HCT116 (cell line): ENCODE measurements around the gene HHIPL1. TPM values are rescaled to one million over a fixed set of nuclear protein-coding genes. Genes with fewer than 3 reads are reported as not detected.

Source experiments
- ATAC-seq: fragments of 200-7000 bp; cut with Tn5 transposase; 2 replicates; pipeline ENCODE4 v1.9.1; 2020; ENCODE audit warnings: mild to moderate bottlenecking, moderate library complexity
- BruUV-seq: library from RNA; stranded (reverse); fragments of 400-500 nt; replicated peaks from 2 replicates; lab custom pipeline; 2021; lab: Mats Ljungman, UMichigan
- CTCF ChIA-PET: fragments of 300-600 bp; sonication (Branson Sonifier 250); formaldehyde crosslinking; loops from one replicate; lab custom pipeline; 2021; ENCODE audit warnings: antibody characterized with exemption; lab: Charles Lee
- POLR2A ChIA-PET: fragments of 300-600, 350-600 bp; sonication (Branson Sonifier 250); formaldehyde crosslinking; loops from one replicate; lab custom pipeline; 2021; ENCODE audit warnings: antibody characterized with exemption; lab: Charles Lee
- RAD21 ChIA-PET, 2 experiments: fragments of 300-600 bp; sonication (Branson Sonifier 250); formaldehyde crosslinking; loops; one replicate each; lab custom pipeline; 2023; ENCODE audit warnings: low total read pairs in 2 of 2; ENCODE audit not compliant: uncharacterized antibody in 2 of 2, unreplicated experiment in 2 of 2, low non-redundant PET in 1 of 2; lab: Charles Lee
- DNase-seq: peaks from one replicate; pipeline ENCODE4 v3.0.0-alpha.2; 2010; ENCODE audit warnings: low read depth, low spot score
- H2AFZ ChIP-seq: fragments of 200-600 bp; shearing (Covaris generic), sonication (generic); 2 replicates; pipeline ENCODE4 v1.6.1; 2017; ENCODE audit warnings: low read depth, mixed run types, mixed read lengths, antibody characterized with exemption, low read length; ENCODE audit not compliant: poor library complexity, severe bottlenecking
- H3K27ac ChIP-seq: 2 replicates; pipeline ENCODE4 v1.5.1; 2012; ENCODE audit warnings: low read depth, low read length
- H3K27me3 ChIP-seq: fragments of 200-600 bp; sonication (generic); 2 replicates; pipeline ENCODE4 v1.6.1; 2016; ENCODE audit warnings: mixed run types, low read length, mixed read lengths; ENCODE audit not compliant: insufficient read depth
- H3K36me3 ChIP-seq, 2 experiments: fragments of 200-500 bp in 1 of 2; fragments of 200-600 bp in 1 of 2; sonication (Bioruptor generic) in 1 of 2; sonication (generic) in 1 of 2; 2 replicates each; pipeline versions ENCODE4 v1.5.1 to v1.6.1; 2014 to 2016; ENCODE audit warnings: low read length in 2 of 2, inconsistent platforms in 1 of 2, mixed read lengths in 1 of 2, mixed run types in 1 of 2; ENCODE audit not compliant: insufficient read depth in 2 of 2, control insufficient read depth in 1 of 2
- H3K4me1 ChIP-seq, 2 experiments: fragments of 200-600 bp in 1 of 2; sonication (generic) in 1 of 2; 2 replicates each; pipeline versions ENCODE4 v1.5.1 to v1.6.1; 2012 to 2017; ENCODE audit warnings: low read length in 2 of 2, inconsistent platforms in 1 of 2, mild to moderate bottlenecking in 1 of 2, mixed read lengths in 1 of 2, mixed run types in 1 of 2, moderate library complexity in 1 of 2; ENCODE audit not compliant: insufficient read depth in 2 of 2, control insufficient read depth in 1 of 2
- H3K4me2 ChIP-seq: fragments of 200-600 bp; sonication (generic); 2 replicates; pipeline ENCODE4 v1.6.1; 2017; ENCODE audit warnings: mixed run types, low read length, mixed read lengths
- H3K4me3 ChIP-seq, 2 experiments: fragments of 200-600 bp in 1 of 2; sonication (generic) in 1 of 2; replicated peaks in 1 of 2; 2 replicates each; pipeline ENCODE4 v1.5.1; 2011 to 2016; ENCODE audit warnings: low read length in 2 of 2, control low read depth in 1 of 2, low read depth in 1 of 2, mild to moderate bottlenecking in 1 of 2, mixed read lengths in 1 of 2, mixed run types in 1 of 2
- H3K79me2 ChIP-seq: fragments of 200-600 bp; sonication (generic); 2 replicates; pipeline ENCODE4 v1.6.1; 2017; ENCODE audit warnings: mild to moderate bottlenecking, mixed run types, low read length, moderate library complexity, mixed read lengths; ENCODE audit not compliant: insufficient read depth
- H3K9ac ChIP-seq: fragments of 200-600 bp; sonication (generic); 2 replicates; pipeline ENCODE4 v1.6.1; 2016; ENCODE audit warnings: low read length, mixed read lengths
- H3K9me2 ChIP-seq: fragments of 200-600 bp; sonication (generic), shearing (Covaris generic); 2 replicates; pipeline ENCODE4 v1.6.1; 2017; ENCODE audit warnings: mixed run types, mild to moderate bottlenecking, moderate library complexity; ENCODE audit not compliant: insufficient read depth
- H3K9me3 ChIP-seq, 2 experiments: fragments of 200-500 bp in 1 of 2; fragments of 200-600 bp in 1 of 2; sonication (Bioruptor generic) in 1 of 2; sonication (generic) in 1 of 2; 2 replicates each; pipeline ENCODE4 v1.6.1; 2014 to 2017; ENCODE audit warnings: low read length in 2 of 2, mixed read lengths in 2 of 2, inconsistent platforms in 1 of 2, low read depth in 1 of 2, mild to moderate bottlenecking in 1 of 2, mixed run types in 1 of 2, moderate library complexity in 1 of 2; ENCODE audit not compliant: control insufficient read depth in 1 of 2, insufficient read depth in 1 of 2
- H4K20me1 ChIP-seq: fragments of 200-600 bp; sonication (generic), shearing (Covaris generic); 2 replicates; pipeline ENCODE4 v1.6.1; 2017; ENCODE audit warnings: mixed run types, mild to moderate bottlenecking, moderate library complexity; ENCODE audit not compliant: insufficient read depth
- CBX3 ChIP-seq: IDR thresholded peaks from 2 replicates; pipeline ENCODE4 v1.6.1; 2012; ENCODE audit warnings: low read depth
- CEBPB ChIP-seq: IDR thresholded peaks from 2 replicates; pipeline ENCODE4 v1.6.1; 2012; ENCODE audit warnings: low read depth
- EGR1 ChIP-seq: IDR thresholded peaks from 2 replicates; pipeline ENCODE4 v1.6.1; 2012; ENCODE audit warnings: low read depth
- ELF1 ChIP-seq: IDR thresholded peaks from 2 replicates; pipeline ENCODE4 v1.6.1; 2012; ENCODE audit warnings: low read depth, borderline replicate concordance
- EZH2phosphoT487 ChIP-seq: fragments of 200-600 bp; IDR thresholded peaks from 2 replicates; pipeline ENCODE4 v1.6.1; 2018; ENCODE audit warnings: antibody characterized with exemption, borderline replicate concordance
- FOSL1 ChIP-seq: IDR thresholded peaks from 2 replicates; pipeline ENCODE4 v1.6.1; 2012; ENCODE audit warnings: low read depth
- JUND ChIP-seq: IDR thresholded peaks from 2 replicates; pipeline ENCODE4 v1.6.1; 2012
- POLR2A ChIP-seq: IDR thresholded peaks from 2 replicates; pipeline ENCODE4 v1.7.0; 2011; ENCODE audit warnings: borderline replicate concordance; ENCODE audit not compliant: insufficient read depth, insufficient read length; ENCODE audit errors: extremely low read depth
- POLR2AphosphoS5 ChIP-seq: IDR thresholded peaks from 2 replicates; pipeline ENCODE4 v1.6.1; 2011; ENCODE audit warnings: mild to moderate bottlenecking, low read depth, low read length, moderate library complexity
- SIN3A ChIP-seq: IDR thresholded peaks from 2 replicates; pipeline ENCODE4 v1.6.1; 2012; ENCODE audit warnings: low read depth
- SRF ChIP-seq: IDR thresholded peaks from 2 replicates; pipeline ENCODE4 v1.6.1; 2012; ENCODE audit warnings: low read depth
- TCF7L2 ChIP-seq: IDR thresholded peaks from 2 replicates; pipeline ENCODE4 v1.7.0; 2011; ENCODE audit warnings: borderline replicate concordance, inconsistent platforms; ENCODE audit not compliant: insufficient read depth, insufficient read length; ENCODE audit errors: extremely low read depth
- ZFX ChIP-seq: fragments of 450-650 bp; IDR thresholded peaks from 2 replicates; pipeline ENCODE4 v1.6.1; 2017
- ZNF274 ChIP-seq: fragments of 200-500 bp; sonication (Bioruptor generic); IDR thresholded peaks from 2 replicates; pipeline ENCODE4 v1.6.1; 2014; ENCODE audit warnings: mild to moderate bottlenecking, low read depth, low read length, inconsistent platforms
- intact Hi-C: fragments of 100-400 bp; cut with micrococcal nuclease; formaldehyde crosslinking; loops from 2 replicates; pipeline ENCODE4 v1.10.0; 2022
- total RNA-seq: library from RNA; stranded (reverse); gene quantifications from one replicate; pipeline ENCODE4 v1.2.1, GENCODE V29; 2021; ENCODE audit not compliant: unreplicated experiment
- TF ChIP-seq, protein P1 (sequence below): IDR thresholded peaks from 2 replicates; pipeline ENCODE4 v1.6.1; 2012
- TF ChIP-seq, protein P2 (sequence below), 3 experiments: fragments of 200-600 bp in 1 of 3; sonication (generic) in 1 of 3; IDR thresholded peaks in 2 of 3; conservative IDR thresholded peaks in 1 of 3; 2 replicates each; pipeline ENCODE4 v1.5.1; 2012 to 2017; ENCODE audit warnings: low read depth in 2 of 3, low read length in 2 of 3, antibody characterized with exemption in 1 of 3, borderline replicate concordance in 1 of 3, control low read depth in 1 of 3, mild to moderate bottlenecking in 1 of 3, mixed read lengths in 1 of 3, mixed run types in 1 of 3, moderate library complexity in 1 of 3; ENCODE audit not compliant: insufficient read depth in 1 of 3
- TF ChIP-seq, protein P3 (sequence below): IDR thresholded peaks from 2 replicates; pipeline ENCODE4 v1.6.1; 2012

Gene HHIPL1
- total RNA-seq, 1 experiment from 2014 or later: not detected

DNA sequence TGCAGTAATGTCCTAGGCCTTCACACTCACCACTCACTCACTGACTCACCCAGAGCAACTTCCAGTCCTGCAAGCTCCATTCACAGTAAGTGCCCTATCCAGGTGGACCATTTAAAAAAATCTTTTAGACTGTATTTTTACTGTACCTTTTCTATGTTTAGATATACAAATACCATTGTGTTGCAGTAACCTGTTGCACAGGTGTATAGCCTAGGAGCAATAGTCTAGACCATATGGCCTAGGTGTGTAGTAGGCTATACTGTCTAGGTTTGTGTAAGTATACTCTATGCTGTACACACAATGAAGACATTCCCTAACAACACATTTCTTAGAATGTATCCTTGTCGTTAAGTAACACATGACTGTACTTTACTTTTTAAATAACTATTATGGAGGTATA, 56.3 kb downstream of the HHIPL1 start:
- no TSS peak for BruUV-seq
- Histone ChIP-seq H3K36me3 (no peaks in the 10 kb centered on the region), H3K79me2 (no peaks in the 10 kb centered on the region), H2AFZ (no peak overlapping the region), H3K9me3 (peaks cover 11 to 12% of the 10 kb centered on the region in 2 experiments; a peak in 2 of 4 replicates), H3K4me1 (no peaks in the 10 kb centered on the region), H3K9ac (no peak overlapping the region), H3K9me2 (no peaks in the 10 kb centered on the region), H3K27me3 (no peaks in the 10 kb centered on the region), H4K20me1 (no peaks in the 10 kb centered on the region), H3K27ac (no peak overlapping the region), H3K4me2 (no peak overlapping the region), H3K4me3 (no peak overlapping the region)
- TF ChIP-seq TCF7L2 (no peak), FOSL1 (no peak), POLR2A (no peak), ZFX (no peak), EZH2phosphoT487 (no peak), POLR2AphosphoS5 (no peak)
- TF ChIP-seq, protein P1, sequence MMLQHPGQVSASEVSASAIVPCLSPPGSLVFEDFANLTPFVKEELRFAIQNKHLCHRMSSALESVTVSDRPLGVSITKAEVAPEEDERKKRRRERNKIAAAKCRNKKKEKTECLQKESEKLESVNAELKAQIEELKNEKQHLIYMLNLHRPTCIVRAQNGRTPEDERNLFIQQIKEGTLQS: no peak
- CTCF ChIA-PET: interaction anchor here (1.1 kb wide), 1 partner anchor 14 kb away, joined by 3 read pairs; no protein-coding TSS in a partner anchor
- intact Hi-C loops: no loop called here
- ATAC-seq (no peak), DNase-seq (no peak)
- RAD21 ChIA-PET: no interaction called here
- POLR2A ChIA-PET: no interaction called here

DNA sequence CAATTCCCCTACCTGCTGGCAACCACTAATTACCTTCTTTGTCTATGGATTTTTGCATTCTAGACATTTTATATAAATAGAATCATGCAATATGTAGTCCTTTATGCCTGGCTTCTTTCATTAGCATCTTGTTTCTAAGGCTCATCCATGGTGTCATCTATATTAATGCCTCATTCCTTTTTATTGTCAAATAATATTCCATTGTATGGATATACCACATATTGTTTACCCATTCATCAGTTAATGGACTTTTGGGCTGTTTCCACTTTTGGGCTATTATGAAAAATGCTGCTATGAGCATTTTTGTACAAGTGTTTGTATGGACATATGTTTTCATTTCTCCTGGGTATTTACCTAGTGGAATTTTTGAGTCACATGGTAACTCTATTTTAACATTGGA, 57.2 kb downstream of the HHIPL1 start:
- Histone ChIP-seq H3K9me2 (no peaks in the 10 kb centered on the region), H4K20me1 (no peaks in the 10 kb centered on the region)
- no TSS peak for BruUV-seq
- TF ChIP-seq ELF1 (no peak), CEBPB (no peak), SIN3A (no peak), JUND (no peak), CBX3 (no peak), SRF (no peak), ZNF274 (no peak), POLR2AphosphoS5 (no peak), EGR1 (no peak), TCF7L2 (no peak), POLR2A (no peak)
- TF ChIP-seq, protein P1: no peak
- TF ChIP-seq, protein P2, sequence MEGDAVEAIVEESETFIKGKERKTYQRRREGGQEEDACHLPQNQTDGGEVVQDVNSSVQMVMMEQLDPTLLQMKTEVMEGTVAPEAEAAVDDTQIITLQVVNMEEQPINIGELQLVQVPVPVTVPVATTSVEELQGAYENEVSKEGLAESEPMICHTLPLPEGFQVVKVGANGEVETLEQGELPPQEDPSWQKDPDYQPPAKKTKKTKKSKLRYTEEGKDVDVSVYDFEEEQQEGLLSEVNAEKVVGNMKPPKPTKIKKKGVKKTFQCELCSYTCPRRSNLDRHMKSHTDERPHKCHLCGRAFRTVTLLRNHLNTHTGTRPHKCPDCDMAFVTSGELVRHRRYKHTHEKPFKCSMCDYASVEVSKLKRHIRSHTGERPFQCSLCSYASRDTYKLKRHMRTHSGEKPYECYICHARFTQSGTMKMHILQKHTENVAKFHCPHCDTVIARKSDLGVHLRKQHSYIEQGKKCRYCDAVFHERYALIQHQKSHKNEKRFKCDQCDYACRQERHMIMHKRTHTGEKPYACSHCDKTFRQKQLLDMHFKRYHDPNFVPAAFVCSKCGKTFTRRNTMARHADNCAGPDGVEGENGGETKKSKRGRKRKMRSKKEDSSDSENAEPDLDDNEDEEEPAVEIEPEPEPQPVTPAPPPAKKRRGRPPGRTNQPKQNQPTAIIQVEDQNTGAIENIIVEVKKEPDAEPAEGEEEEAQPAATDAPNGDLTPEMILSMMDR (IDR thresholded peaks at IDR 0.05 in 2 of 3, conservative IDR thresholded peaks at IDR 0.05 in 1 of 3; ENCODE audit: borderline replicate concordance in 1 of 3, insufficient read depth in 1 of 3, low read depth in 2 of 3, low read length in 2 of 3): no peak
- TF ChIP-seq, protein P3, sequence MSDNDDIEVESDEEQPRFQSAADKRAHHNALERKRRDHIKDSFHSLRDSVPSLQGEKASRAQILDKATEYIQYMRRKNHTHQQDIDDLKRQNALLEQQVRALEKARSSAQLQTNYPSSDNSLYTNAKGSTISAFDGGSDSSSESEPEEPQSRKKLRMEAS: no peak
- TF ChIP-seq, all 23 proteins: peak for 0
- CTCF ChIA-PET: no interaction called here
- POLR2A ChIA-PET: no interaction called here
- Histone ChIP-seq H3K27me3 (no peaks in the 10 kb centered on the region), H2AFZ (no peak overlapping the region), H3K4me1 (no peaks in the 10 kb centered on the region), H3K27ac (no peak overlapping the region), H3K4me2 (no peak overlapping the region), H3K4me3 (no peak overlapping the region), H3K9ac (no peak overlapping the region), H3K9me3 (peaks cover 11 to 12% of the 10 kb centered on the region in 2 experiments; a peak in 2 of 4 replicates), H3K36me3 (no peaks in the 10 kb centered on the region), H3K79me2 (no peaks in the 10 kb centered on the region)
- ATAC-seq (no peak), DNase-seq (no peak)
- intact Hi-C loops: no loop called here
- RAD21 ChIA-PET: no interaction called here
